Esophagus (tissue), 2 donors: ENCODE results near the gene CARMIL3. TPM values are rescaled to one million over a fixed set of nuclear protein-coding genes. Genes with fewer than 3 reads are reported as not detected.
A peak's percentile ranks its signal among the peaks of the same experiment; 100 is the strongest.
"Not testable (repeated sequence)": the region's sequence is repeated elsewhere in the genome, so short reads cannot be mapped to it uniquely, and the experiment has no call there.

ENCODE experiments used
- H3K27ac ChIP-seq, 2 donors: one replicate each; pipeline ENCODE4 v1.5.1; 2013; ENCODE audit warnings: low read depth in 2 of 2, mild to moderate bottlenecking in 2 of 2, inconsistent platforms in 1 of 2, low read length in 1 of 2, moderate library complexity in 1 of 2
- H3K27me3 ChIP-seq, 2 donors: one replicate each; pipeline ENCODE4 v1.6.1; 2013; ENCODE audit warnings: low read length in 2 of 2, control low read depth in 1 of 2, mild to moderate bottlenecking in 1 of 2; ENCODE audit not compliant: insufficient read depth in 2 of 2, control insufficient read depth in 1 of 2
- H3K36me3 ChIP-seq, 2 donors: one replicate each; pipeline ENCODE4 v1.6.1; 2013; ENCODE audit warnings: low read length in 1 of 2; ENCODE audit not compliant: control insufficient read depth in 2 of 2, insufficient read depth in 2 of 2
- H3K4me1 ChIP-seq, 2 donors: one replicate each; pipeline ENCODE4 v1.6.1; 2013; ENCODE audit warnings: low read length in 1 of 2; ENCODE audit not compliant: control insufficient read depth in 2 of 2, insufficient read depth in 2 of 2
- H3K4me3 ChIP-seq, 2 donors: one replicate each; pipeline ENCODE4 v1.5.1; 2013; ENCODE audit warnings: low read length in 2 of 2, mild to moderate bottlenecking in 2 of 2, low read depth in 1 of 2, moderate library complexity in 1 of 2
- H3K9me3 ChIP-seq, 2 donors: one replicate each; pipeline ENCODE4 v1.6.1; 2013; ENCODE audit warnings: mild to moderate bottlenecking in 2 of 2, low read depth in 1 of 2, low read length in 1 of 2, moderate library complexity in 1 of 2; ENCODE audit not compliant: control insufficient read depth in 2 of 2, insufficient read depth in 1 of 2
- WGBS, 2 donors: extraction: QIAGEN DNeasy Blood & Tissue Kit; methylation state at CpG; one replicate each; pipeline ENCODE4 v1.1.7; 2013; 5-methylcytosine and 5-hydroxymethylcytosine counted together
- polyA plus RNA-seq, 2 donors: library from polyadenylated mRNA; stranded (reverse); fragments of 200-250 nt; gene quantifications; one replicate each; pipeline ENCODE4 v1.2.3, GENCODE V29; 2013
- donor health status: healthy with polysubstance abuse.
- donor health status: Bipolar disorder and iron deficiency.

CARMIL3 gene
- 1 to 10 TPM in 1 of 2 donors, under 1 TPM in 1; 0.55 to 2.3 TPM for polyA plus RNA-seq

- H3K9me3 ChIP-seq = no peaks in the 10 kb centered on the region
- H3K27me3 ChIP-seq = no peaks in the 10 kb centered on the region
- peaks cover 3 to 12% of the 10 kb centered on the region in 2 donors for H3K4me1 ChIP-seq
- peak within 1 kb of the TSS; percentile 58 to 77 for H3K4me3 ChIP-seq
- H3K36me3 ChIP-seq = peaks cover 0 to 4% of the 10 kb centered on the region in 2 donors
- 0 to 1% methylated on average over 66 to 92 of the region's 92 CpGs for WGBS, 2 donors
- peak within 1 kb of the TSS; percentile 35 to 66 for H3K27ac ChIP-seq
Observed at GRCh38 chr14:24051789-24052655, at the start of gene CARMIL3. Gene CARMIL3, plus strand, starts transcription at chr14:24052009. Its CDS starts 145 bp downstream, at chr14:24052154.

- not testable (repeated sequence) for H3K9me3 ChIP-seq, H3K36me3 ChIP-seq, H3K27me3 ChIP-seq, H3K4me1 ChIP-seq
- WGBS, 2 donors = 0 to 2% methylated on average over 5 to 6 of the region's 15 CpGs
- peak overlapping the region in 1 of 2 donors; percentile 21 for H3K27ac ChIP-seq
- H3K4me3 ChIP-seq = peak overlapping the region; percentile 38 to 54
Observed at GRCh38 chr14:24006471-24006816, 45.4 kb upstream of the CARMIL3 start.

GRCh38 chr14:24006817-24007652 is 44.8 kb upstream of the CARMIL3 start:
- peak overlapping the region in 1 of 2 donors; percentile 24 for H3K27ac ChIP-seq
- H3K27me3 ChIP-seq, H3K36me3 ChIP-seq, H3K9me3 ChIP-seq, H3K4me1 ChIP-seq: not testable (repeated sequence)
- peak overlapping the region; percentile 38 to 54 for H3K4me3 ChIP-seq
- 2 to 3% methylated on average over 30 to 62 of the region's 62 CpGs for WGBS, 2 donors

GRCh38 chr14:24011051-24011450 is 40.8 kb upstream of the CARMIL3 start:
- WGBS, 2 donors = 55 to 60% methylated on average over 2 of the region's 2 CpGs
- Histone ChIP-seq H3K27me3 (no peaks in the 10 kb centered on the region), H3K4me1 (no peaks in the 10 kb centered on the region), H3K9me3 (no peaks in the 10 kb centered on the region), H3K36me3 (no peaks in the 10 kb centered on the region), H3K27ac (no peak overlapping the region), H3K4me3 (no peak overlapping the region)

- WGBS, 2 donors = 53 to 72% methylated on average over 4 of the region's 4 CpGs
- not testable (repeated sequence) for H3K27ac ChIP-seq, H3K4me1 ChIP-seq, H3K9me3 ChIP-seq, H3K36me3 ChIP-seq, H3K27me3 ChIP-seq, H3K4me3 ChIP-seq
Observed at GRCh38 chr14:24012726-24013273, 39.0 kb upstream of the CARMIL3 start.

GRCh38 chr14:24013654-24014514 is 37.9 kb upstream of the CARMIL3 start:
- H3K4me1 ChIP-seq = no peaks in the 10 kb centered on the region
- H3K27ac ChIP-seq = no peak overlapping the region
- WGBS, 2 donors = 23 to 25% methylated on average over 12 of the region's 12 CpGs
- no peak overlapping the region for H3K4me3 ChIP-seq
- no peaks in the 10 kb centered on the region for H3K9me3 ChIP-seq
- no peaks in the 10 kb centered on the region for H3K27me3 ChIP-seq
- H3K36me3 ChIP-seq = no peaks in the 10 kb centered on the region

- H3K4me1 ChIP-seq = not testable (repeated sequence)
Observed at GRCh38 chr14:24015745-24016144, 36.1 kb upstream of the CARMIL3 start.

GRCh38 chr14:24018978-24019377 is 32.8 kb upstream of the CARMIL3 start:
- H3K9me3 ChIP-seq, H3K36me3 ChIP-seq, H3K4me3 ChIP-seq, H3K27me3 ChIP-seq, H3K27ac ChIP-seq, H3K4me1 ChIP-seq: not testable (repeated sequence)

More at GRCh38 chr14:24015745-24016144, 36.1 kb upstream of the CARMIL3 start:
- WGBS, 2 donors = 95 to 97% methylated on average over 6 of the region's 6 CpGs
- H3K36me3 ChIP-seq, H3K4me3 ChIP-seq, H3K27me3 ChIP-seq, H3K27ac ChIP-seq, H3K9me3 ChIP-seq: not testable (repeated sequence)

- H3K4me1 ChIP-seq, H3K27me3 ChIP-seq, H3K4me3 ChIP-seq, H3K27ac ChIP-seq, H3K9me3 ChIP-seq, H3K36me3 ChIP-seq: not testable (repeated sequence)
- WGBS, 2 donors = 28 to 30% methylated on average over 2 of the region's 2 CpGs
Observed at GRCh38 chr14:24019944-24020343, 31.9 kb upstream of the CARMIL3 start.
